HepG2 (cell line): ENCODE results near the gene WDHD1. TPM values are rescaled to one million over a fixed set of nuclear protein-coding genes. Genes with fewer than 3 reads are reported as not detected.
A peak's percentile ranks its signal among the peaks of the same experiment; 100 is the strongest.

ENCODE experiments used
- CEBPB ChIP-seq: IDR thresholded peaks from 2 replicates; pipeline ENCODE4 v1.6.1; 2011; ENCODE audit warnings: low read depth, low read length, improper control_type of control experiment, borderline replicate concordance
- DMAP1 ChIP-seq: IDR thresholded peaks from 2 replicates; pipeline ENCODE4 v1.6.1; 2016
- JUN ChIP-seq: sonication (generic); formaldehyde crosslinking; IDR thresholded peaks from 2 replicates; pipeline ENCODE4 v1.4.0; 2020; ENCODE audit warnings: mild to moderate bottlenecking, missing genetic modification reagents
- KIAA2018 ChIP-seq: sonication (generic); formaldehyde crosslinking; IDR thresholded peaks from 2 replicates; pipeline ENCODE4 v1.5.0; 2020; ENCODE audit warnings: mild to moderate bottlenecking, missing genetic modification reagents, borderline replicate concordance
- MED1 ChIP-seq: sonication (generic); formaldehyde crosslinking; IDR thresholded peaks from 2 replicates; pipeline ENCODE4 v1.4.0; 2020; ENCODE audit warnings: missing genetic modification reagents
- RARG ChIP-seq: sonication (generic); formaldehyde crosslinking; IDR thresholded peaks from 2 replicates; pipeline ENCODE4 v1.4.0; 2020; ENCODE audit warnings: low read depth, mild to moderate bottlenecking, missing genetic modification reagents
- TBX3 ChIP-seq: fragments of 450-650 bp; IDR thresholded peaks from 2 replicates; pipeline ENCODE4 v1.6.1; 2017; ENCODE audit warnings: antibody characterized with exemption, mild to moderate bottlenecking, inconsistent platforms, borderline replicate concordance
- ZEB1 ChIP-seq: IDR thresholded peaks from 2 replicates; pipeline ENCODE4 v1.6.1; 2012; ENCODE audit warnings: mild to moderate bottlenecking, low read depth, inconsistent platforms; ENCODE audit not compliant: insufficient replicate concordance
- ZNF281 ChIP-seq: sonication (generic); formaldehyde crosslinking; IDR thresholded peaks from 2 replicates; pipeline ENCODE4 v1.4.0; 2020; ENCODE audit warnings: missing genetic modification reagents, borderline replicate concordance
- ZNF292 ChIP-seq: sonication (generic); formaldehyde crosslinking; IDR thresholded peaks from 2 replicates; pipeline ENCODE4 v1.8.1; 2022; ENCODE audit warnings: mild to moderate bottlenecking, low read depth, missing genetic modification reagents, borderline replicate concordance
- ZNF550 ChIP-seq: sonication (generic); formaldehyde crosslinking; IDR thresholded peaks from 2 replicates; pipeline ENCODE4 v1.4.0; 2020; ENCODE audit warnings: mild to moderate bottlenecking, missing genetic modification reagents, borderline replicate concordance
- ZNF761 ChIP-seq: sonication (generic); formaldehyde crosslinking; conservative IDR thresholded peaks from 2 replicates; pipeline ENCODE4 v1.4.0; 2020; ENCODE audit warnings: mild to moderate bottlenecking, missing genetic modification reagents
- ZSCAN25 ChIP-seq: sonication (generic); formaldehyde crosslinking; IDR thresholded peaks from 2 replicates; pipeline ENCODE4 v1.8.0; 2022; ENCODE audit warnings: mild to moderate bottlenecking, missing genetic modification reagents
- polyA plus RNA-seq, 8 experiments: library from polyadenylated mRNA; depleted of rRNA in 3 of 8; stranded (reverse) in 7 of 8; unstranded in 1 of 8; fragments of >200 nt; fragmentation: Illumina TruSeq in 4 of 8; extraction: Trizol in 4 of 8; gene quantifications; 2 replicates each; pipeline versions ENCODE4 v1.2.1 to v1.2.3, GENCODE V29; 2011 to 2016; ENCODE audit warnings: low read depth in 4 of 8, missing spikeins in 1 of 8, mixed read lengths in 1 of 8; ENCODE audit not compliant: insufficient read depth in 1 of 8
- total RNA-seq, 5 experiments: library from RNA; depleted of rRNA; stranded (reverse); fragments of >200 nt; fragmentation: Illumina TruSeq; extraction: Trizol; gene quantifications; 2 replicates each; pipeline ENCODE4 v1.2.3, GENCODE V29; 2016; ENCODE audit warnings: low read depth in 1 of 5
- TF ChIP-seq, protein P1 (sequence below): sonication (generic); formaldehyde crosslinking; IDR thresholded peaks from 2 replicates; pipeline ENCODE4 v1.8.0; 2022; ENCODE audit warnings: mild to moderate bottlenecking, missing genetic modification reagents

WDHD1 gene
- total and polyA plus RNA-seq, 2 of the 13 experiments (the other 11 are each of a cell fraction or from before 2014, with no cell fraction given), result 5.5 to 27.5 TPM

- TF ChIP-seq ZEB1 (peak; percentile 59), ZSCAN25 (CRISPR knock-in tag) (peak; percentile 35; the same call in 1 of the 2 replicates), ZNF550 (CRISPR knock-in tag) (no peak), JUN (CRISPR knock-in tag) (no peak; the same call in 1 of the 2 replicates), ZNF761 (CRISPR knock-in tag) (no peak; the same call in 1 of the 2 replicates), MED1 (CRISPR knock-in tag) (no peak), TBX3 (no peak), CEBPB (no peak), ZNF292 (CRISPR knock-in tag) (no peak), DMAP1 (CRISPR knock-in tag) (0 out of 2 replicates have a peak, but pooled peaks have one; percentile 9), RARG (CRISPR knock-in tag) (no peak), KIAA2018 (CRISPR knock-in tag) (no peak), ZNF281 (no peak)
- TF ChIP-seq, protein P1, sequence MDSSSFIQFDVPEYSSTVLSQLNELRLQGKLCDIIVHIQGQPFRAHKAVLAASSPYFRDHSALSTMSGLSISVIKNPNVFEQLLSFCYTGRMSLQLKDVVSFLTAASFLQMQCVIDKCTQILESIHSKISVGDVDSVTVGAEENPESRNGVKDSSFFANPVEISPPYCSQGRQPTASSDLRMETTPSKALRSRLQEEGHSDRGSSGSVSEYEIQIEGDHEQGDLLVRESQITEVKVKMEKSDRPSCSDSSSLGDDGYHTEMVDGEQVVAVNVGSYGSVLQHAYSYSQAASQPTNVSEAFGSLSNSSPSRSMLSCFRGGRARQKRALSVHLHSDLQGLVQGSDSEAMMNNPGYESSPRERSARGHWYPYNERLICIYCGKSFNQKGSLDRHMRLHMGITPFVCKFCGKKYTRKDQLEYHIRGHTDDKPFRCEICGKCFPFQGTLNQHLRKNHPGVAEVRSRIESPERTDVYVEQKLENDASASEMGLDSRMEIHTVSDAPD, result no peak
- TF ChIP-seq, all 625 proteins: peak for 195
Observed at GRCh38 chr14:54902521-54903420, 124.1 kb downstream of the WDHD1 start, which contains the start of gene GCH1 (continued).
